ENCODE results near the gene APOH. TPM values are rescaled to one million over a fixed set of nuclear protein-coding genes. Genes with fewer than 3 reads are reported as not detected.
A peak's percentile ranks its signal among the peaks of the same experiment; 100 is the strongest.

Gene APOH
- total and polyA plus RNA-seq, 2 of the 13 experiments (the other 11 are each of a cell fraction or from before 2014, with no cell fraction given), result 4,846 to 5,748 TPM

- TF ChIP-seq NR0B2 (CRISPR knock-in tag; IDR thresholded peaks at IDR 0.05) (no peak), TBX2 (CRISPR knock-in tag; IDR thresholded peaks at IDR 0.05; ENCODE audit: borderline replicate concordance) (no peak), GTF3A (CRISPR knock-in tag; conservative IDR thresholded peaks at IDR 0.05) (no peak), ZNF253 (CRISPR knock-in tag; IDR thresholded peaks at IDR 0.05; ENCODE audit: borderline replicate concordance) (no peak), PATZ1 (CRISPR knock-in tag; IDR thresholded peaks at IDR 0.05) (no peak), TFDP2 (CRISPR knock-in tag; IDR thresholded peaks at IDR 0.05) (0 out of 2 replicates have a peak, but pooled peaks have one; percentile 26), PRDM10 (CRISPR knock-in tag; IDR thresholded peaks at IDR 0.05; ENCODE audit: low read depth) (no peak), ZNF513 (CRISPR knock-in tag; conservative IDR thresholded peaks at IDR 0.05) (no peak), ZNF788 (CRISPR knock-in tag; IDR thresholded peaks at IDR 0.05; ENCODE audit: borderline replicate concordance) (no peak), ZNF83 (CRISPR knock-in tag; IDR thresholded peaks at IDR 0.05; ENCODE audit: borderline replicate concordance) (no peak), ZMYM3 (CRISPR knock-in tag; IDR thresholded peaks at IDR 0.05) (0 out of 2 replicates have a peak, but pooled peaks have one; percentile 36), ZBTB1 (CRISPR knock-in tag; IDR thresholded peaks at IDR 0.05; ENCODE audit: borderline replicate concordance) (no peak), SP5 (CRISPR knock-in tag; IDR thresholded peaks at IDR 0.05; ENCODE audit: borderline replicate concordance, low read depth) (no peak), SP2 (CRISPR knock-in tag; IDR thresholded peaks at IDR 0.05) (peak; percentile 64), ZNF10 (CRISPR knock-in tag; IDR thresholded peaks at IDR 0.05; ENCODE audit: borderline replicate concordance, low read depth) (no peak), NFYC (CRISPR knock-in tag; IDR thresholded peaks at IDR 0.05) (peak; percentile 52), ZNF605 (CRISPR knock-in tag; IDR thresholded peaks at IDR 0.05) (no peak), NFIB (CRISPR knock-in tag; IDR thresholded peaks at IDR 0.05; ENCODE audit: borderline replicate concordance) (no peak), HMGA1 (CRISPR knock-in tag; conservative IDR thresholded peaks at IDR 0.05) (no peak), TEAD3 (CRISPR knock-in tag; optimal IDR thresholded peaks at IDR 0.05; ENCODE audit: borderline replicate concordance) (peak; percentile 27), ZNF562 (CRISPR knock-in tag; IDR thresholded peaks at IDR 0.05; ENCODE audit: borderline replicate concordance) (no peak)
These were observed 25.8 kb downstream of the APOH start (continued) for GRCh38 chr17:66203274-66204015.

All from HepG2 (cell line).